ENCODE measurements around the gene RYR1. TPM values are rescaled to one million over a fixed set of nuclear protein-coding genes. Genes with fewer than 3 reads are reported as not detected.
"Not testable (repeated sequence)": the region's sequence is repeated elsewhere in the genome, so short reads cannot be mapped to it uniquely, and the experiment has no call there.

RYR1 gene
- total and polyA plus RNA-seq, 2 of the 13 experiments (the other 11 are each of a cell fraction or from before 2014, with no cell fraction given): 0.03 TPM; not detected in 1

- H3K27ac ChIP-seq (ENCODE audit: extremely low read length, insufficient read depth, low read length); DNase-seq (ENCODE audit: low spot score); in situ Hi-C loops (cut with HindIII; ENCODE audit: extremely low pct_ligation_motif_present, low pct_unique_long_range_greater_than_20kb); H3K27me3 ChIP-seq (ENCODE audit: control insufficient read depth in 1 of 2, insufficient read depth in 2 of 2, low read length in 2 of 2); H3K9me3 ChIP-seq (ENCODE audit: low read length); H3K79me2 ChIP-seq (ENCODE audit: insufficient read depth, low read length); ATAC-seq; CTCF ChIA-PET (ENCODE audit: low intra/inter-chr PET ratio, low total read pairs); BruUV-seq (replicated peaks); H3K4me2 ChIP-seq (ENCODE audit: low read depth, low read length); H4K20me1 ChIP-seq (ENCODE audit: insufficient read depth, low read length); H3K4me3 ChIP-seq (replicated peaks in 1 of 3; ENCODE audit: insufficient read depth in 1 of 3, low read depth in 2 of 3, low read length in 3 of 3); H3K36me3 ChIP-seq (replicated peaks in 1 of 2; ENCODE audit: control insufficient read depth in 1 of 2, insufficient read depth in 2 of 2, low read length in 2 of 2); H3K9ac ChIP-seq (ENCODE audit: insufficient read depth, low read depth, low read length); POLR2A ChIA-PET; H2AFZ ChIP-seq (ENCODE audit: low read length); FAIRE-seq; intact Hi-C loops (cut with micrococcal nuclease; ENCODE audit: unreplicated experiment): not testable (repeated sequence)
- peaks cover 17% of the 10 kb centered on the region for H3K4me1 ChIP-seq (ENCODE audit: insufficient read depth, low read length)
- 59% methylated on average over 6 of the region's 6 CpGs for WGBS (ENCODE audit: low lambda C conversion rate)
Observed at GRCh38 chr19:38513156-38513555, 79.7 kb downstream of the RYR1 start.

- ChIA-PET CTCF (ENCODE audit: low intra/inter-chr PET ratio, low total read pairs) (no interaction called here), POLR2A (no interaction called here)
- intact Hi-C loops (cut with micrococcal nuclease; ENCODE audit: unreplicated experiment): no loop called here
- no TSS peak for BruUV-seq (replicated peaks)
- no peak overlapping the region for H3K9ac ChIP-seq (ENCODE audit: insufficient read depth, low read depth, low read length)
- DNase-seq (ENCODE audit: low spot score) (no peak), ATAC-seq (no peak), FAIRE-seq (no peak)
- in situ Hi-C loops (cut with HindIII; ENCODE audit: extremely low pct_ligation_motif_present, low pct_unique_long_range_greater_than_20kb): no loop called here
- H3K4me2 ChIP-seq (ENCODE audit: low read depth, low read length): no peak overlapping the region
- no peaks in the 10 kb centered on the region; a peak in 3 of 5 replicates for H3K27me3 ChIP-seq (ENCODE audit: control insufficient read depth in 1 of 2, insufficient read depth in 2 of 2, low read length in 2 of 2)
- peaks cover 10% of the 10 kb centered on the region for H3K4me1 ChIP-seq (ENCODE audit: insufficient read depth, low read length)
- H3K4me3 ChIP-seq (replicated peaks in 1 of 3; ENCODE audit: insufficient read depth in 1 of 3, low read depth in 2 of 3, low read length in 3 of 3): no peak overlapping the region
- H2AFZ ChIP-seq (ENCODE audit: low read length): no peak overlapping the region
- H4K20me1 ChIP-seq (ENCODE audit: insufficient read depth, low read length): no peaks in the 10 kb centered on the region
- 17% methylated on average over 3 of the region's 3 CpGs for WGBS (ENCODE audit: low lambda C conversion rate)
- H3K9me3 ChIP-seq (ENCODE audit: low read length): no peaks in the 10 kb centered on the region
- no peak overlapping the region for H3K27ac ChIP-seq (ENCODE audit: extremely low read length, insufficient read depth, low read length)
- H3K79me2 ChIP-seq (ENCODE audit: insufficient read depth, low read length): no peaks in the 10 kb centered on the region
- H3K36me3 ChIP-seq (replicated peaks in 1 of 2; ENCODE audit: control insufficient read depth in 1 of 2, insufficient read depth in 2 of 2, low read length in 2 of 2): no peaks in the 10 kb centered on the region
- TF ChIP-seq SP5 (CRISPR knock-in tag; IDR thresholded peaks at IDR 0.05; ENCODE audit: borderline replicate concordance, low read depth): no peak
- no peak for TF ChIP-seq PAXIP1 (CRISPR knock-in tag; conservative IDR thresholded peaks at IDR 0.05)
- TF ChIP-seq ZNF383 (CRISPR knock-in tag; IDR thresholded peaks at IDR 0.05; ENCODE audit: borderline replicate concordance): no peak
- no peak for TF ChIP-seq CENPBD1 (CRISPR knock-in tag; IDR thresholded peaks at IDR 0.05; ENCODE audit: borderline replicate concordance, low read depth)
- TF ChIP-seq ZNF329 (CRISPR knock-in tag; IDR thresholded peaks at IDR 0.05; ENCODE audit: low read depth): no peak
- no peak for TF ChIP-seq MIER2 (CRISPR knock-in tag; IDR thresholded peaks at IDR 0.05)
- TF ChIP-seq THYN1 (CRISPR knock-in tag; IDR thresholded peaks at IDR 0.05; ENCODE audit: borderline replicate concordance, low read depth): no peak
- TF ChIP-seq ZNF33A (CRISPR knock-in tag; IDR thresholded peaks at IDR 0.05; ENCODE audit: borderline replicate concordance): no peak
- no peak for TF ChIP-seq ZMAT3 (CRISPR knock-in tag; conservative IDR thresholded peaks at IDR 0.05)
- no peak for TF ChIP-seq GMEB2 (CRISPR knock-in tag; IDR thresholded peaks at IDR 0.05; ENCODE audit: low read depth)
- TF ChIP-seq TBP (CRISPR knock-in tag; IDR thresholded peaks at IDR 0.05): no peak
Observed at GRCh38 chr19:38513762-38514167, 80.3 kb downstream of the RYR1 start.
